Smooth muscle cell (in vitro differentiated cells): ENCODE results near the gene SERGEF. TPM values are rescaled to one million over a fixed set of nuclear protein-coding genes. Genes with fewer than 3 reads are reported as not detected.

Experiments used
- DNase-seq: peaks from one replicate; lab custom pipeline; 2025; ENCODE audit not compliant: unreplicated experiment; lab: John Stamatoyannopoulos, UW
- H2AFZ ChIP-seq: fragments of 200-600 bp; sonication (generic); 2 replicates; pipeline ENCODE4 v1.6.0; 2016; ENCODE audit warnings: antibody characterized with exemption, low read depth, mild to moderate bottlenecking
- H3F3A ChIP-seq: fragments of 200-600 bp; sonication (generic); 2 replicates; pipeline ENCODE4 v1.6.0; 2017; ENCODE audit warnings: antibody characterized with exemption, low read depth
- H3K27ac ChIP-seq: fragments of 200-600 bp; sonication (generic); 2 replicates; pipeline ENCODE4 v1.5.1; 2016; ENCODE audit warnings: low read depth, mild to moderate bottlenecking
- H3K27me3 ChIP-seq: fragments of 200-600 bp; sonication (generic); 2 replicates; pipeline ENCODE4 v1.6.1; 2016; ENCODE audit warnings: low read depth, mild to moderate bottlenecking
- H3K36me3 ChIP-seq: fragments of 200-600 bp; sonication (generic); 2 replicates; pipeline ENCODE4 v1.5.1; 2016; ENCODE audit warnings: low read depth
- H3K4me1 ChIP-seq: fragments of 200-600 bp; sonication (generic); 2 replicates; pipeline ENCODE4 v1.5.1; 2016; ENCODE audit warnings: low read depth
- H3K4me2 ChIP-seq: fragments of 200-600 bp; sonication (generic); 2 replicates; pipeline ENCODE4 v1.6.0; 2016; ENCODE audit warnings: mild to moderate bottlenecking
- H3K4me3 ChIP-seq: fragments of 200-600 bp; sonication (generic); 2 replicates; pipeline ENCODE4 v1.5.1; 2016; ENCODE audit warnings: mild to moderate bottlenecking
- H3K79me2 ChIP-seq: fragments of 200-600 bp; sonication (generic); 2 replicates; pipeline ENCODE4 v1.6.0; 2016; ENCODE audit warnings: low read depth, mild to moderate bottlenecking
- H3K9ac ChIP-seq: fragments of 200-600 bp; sonication (generic); 2 replicates; pipeline ENCODE4 v1.6.0; 2016; ENCODE audit warnings: low read depth
- H3K9me3 ChIP-seq: fragments of 200-600 bp; sonication (generic); replicated peaks from 2 replicates; pipeline ENCODE4 v1.5.1; 2016; ENCODE audit warnings: low read depth
- H4K20me1 ChIP-seq: fragments of 200-600 bp; sonication (generic); 2 replicates; pipeline ENCODE4 v1.6.0; 2016; ENCODE audit warnings: low read depth
- WGBS: methylation state at CpG from one replicate; pipeline ENCODE4 v1.1.7; 2016; ENCODE audit warnings: low lambda C conversion rate; 5-methylcytosine and 5-hydroxymethylcytosine counted together
- polyA plus RNA-seq: library from polyadenylated mRNA; unstranded; fragments of >200 nt; fragmentation: Nextera tagmentation; extraction: Ambion mirVana; gene quantifications from 2 replicates; pipeline ENCODE4 v1.2.1, GENCODE V29; 2016
- total RNA-seq: library from RNA; depleted of rRNA; stranded (reverse); fragments of >200 nt; gene quantifications from 2 replicates; pipeline ENCODE4 v1.2.3, GENCODE V29; 2014
- TF ChIP-seq, protein P1 (sequence below): fragments of 200-600 bp; sonication (generic); IDR thresholded peaks from 2 replicates; pipeline ENCODE4 v1.5.1; 2017; ENCODE audit warnings: borderline replicate concordance, mild to moderate bottlenecking, antibody characterized with exemption; ENCODE audit not compliant: insufficient read depth, poor library complexity, severe bottlenecking

The SERGEF gene
- total and polyA plus RNA-seq, 2 experiments from 2014 or later: 4.9 to 7.4 TPM

DNA sequence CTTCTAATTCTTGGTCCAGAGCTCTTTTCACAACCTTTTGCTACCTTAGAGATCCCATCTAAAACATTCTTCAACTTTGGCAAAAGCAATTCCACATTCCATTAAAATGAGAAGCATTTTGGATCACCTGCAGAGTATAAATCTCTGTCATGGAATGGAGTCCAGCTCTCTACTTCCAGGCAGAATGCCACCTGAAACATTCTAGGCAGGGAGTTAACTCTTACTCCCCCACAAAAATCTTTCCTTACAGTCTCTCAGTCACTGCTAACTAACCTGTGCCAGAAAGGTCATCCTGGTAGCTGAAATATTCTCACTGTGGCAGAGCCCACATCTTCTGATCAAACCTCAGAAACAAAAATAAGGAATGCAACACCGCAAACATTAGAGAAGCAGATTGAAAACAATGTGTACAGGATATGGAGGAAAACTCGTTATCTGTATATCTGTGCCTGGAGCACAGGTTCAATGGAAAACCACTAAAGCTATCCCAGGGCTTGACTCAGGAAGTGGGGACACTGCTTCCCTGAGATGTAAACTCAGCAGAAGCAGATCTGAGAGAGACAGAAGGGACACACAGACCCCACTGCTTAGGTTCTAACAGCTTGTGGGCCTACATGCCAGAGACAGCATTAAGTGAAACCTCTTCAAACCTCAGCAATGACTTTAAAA lies 199.3 kb downstream of the SERGEF start:
- no peaks in the 10 kb centered on the region for H3K4me1 ChIP-seq
- no peak overlapping the region for H3K27ac ChIP-seq
- H3K4me3 ChIP-seq: no peak overlapping the region
- no peak overlapping the region for H3K9ac ChIP-seq
- H3F3A ChIP-seq: no peaks in the 10 kb centered on the region
- WGBS: 69% methylated on average over 2 of the region's 2 CpGs
- no peak overlapping the region for H2AFZ ChIP-seq
- no peaks in the 10 kb centered on the region for H3K9me3 ChIP-seq
- no peak overlapping the region for H3K4me2 ChIP-seq
- DNase-seq: no peak
- no peaks in the 10 kb centered on the region for H3K36me3 ChIP-seq
- no peaks in the 10 kb centered on the region for H3K79me2 ChIP-seq
- TF ChIP-seq, protein P1, sequence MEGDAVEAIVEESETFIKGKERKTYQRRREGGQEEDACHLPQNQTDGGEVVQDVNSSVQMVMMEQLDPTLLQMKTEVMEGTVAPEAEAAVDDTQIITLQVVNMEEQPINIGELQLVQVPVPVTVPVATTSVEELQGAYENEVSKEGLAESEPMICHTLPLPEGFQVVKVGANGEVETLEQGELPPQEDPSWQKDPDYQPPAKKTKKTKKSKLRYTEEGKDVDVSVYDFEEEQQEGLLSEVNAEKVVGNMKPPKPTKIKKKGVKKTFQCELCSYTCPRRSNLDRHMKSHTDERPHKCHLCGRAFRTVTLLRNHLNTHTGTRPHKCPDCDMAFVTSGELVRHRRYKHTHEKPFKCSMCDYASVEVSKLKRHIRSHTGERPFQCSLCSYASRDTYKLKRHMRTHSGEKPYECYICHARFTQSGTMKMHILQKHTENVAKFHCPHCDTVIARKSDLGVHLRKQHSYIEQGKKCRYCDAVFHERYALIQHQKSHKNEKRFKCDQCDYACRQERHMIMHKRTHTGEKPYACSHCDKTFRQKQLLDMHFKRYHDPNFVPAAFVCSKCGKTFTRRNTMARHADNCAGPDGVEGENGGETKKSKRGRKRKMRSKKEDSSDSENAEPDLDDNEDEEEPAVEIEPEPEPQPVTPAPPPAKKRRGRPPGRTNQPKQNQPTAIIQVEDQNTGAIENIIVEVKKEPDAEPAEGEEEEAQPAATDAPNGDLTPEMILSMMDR: no peak
- no peaks in the 10 kb centered on the region for H4K20me1 ChIP-seq
- H3K27me3 ChIP-seq: no peaks in the 10 kb centered on the region

DNA sequence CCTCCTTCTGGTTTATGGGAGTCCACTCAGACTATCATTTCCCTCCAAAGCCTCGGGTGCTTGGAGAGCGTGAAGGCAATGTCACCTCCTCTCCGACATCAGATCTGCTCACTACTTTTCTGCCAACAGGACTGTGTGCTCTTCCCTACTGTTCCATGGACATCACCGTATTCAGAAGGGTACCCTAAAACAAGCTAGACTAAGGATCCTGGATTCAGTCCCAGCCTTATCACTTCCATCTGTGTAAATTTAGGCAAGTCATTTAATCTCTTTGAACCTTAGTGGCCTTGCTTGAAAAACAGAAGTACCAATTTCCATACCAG lies 200.0 kb downstream of the SERGEF start:
- DNase-seq: no peak
- Histone ChIP-seq H3F3A (no peaks in the 10 kb centered on the region), H3K79me2 (no peaks in the 10 kb centered on the region), H4K20me1 (no peaks in the 10 kb centered on the region), H3K27me3 (no peaks in the 10 kb centered on the region), H3K4me3 (no peak overlapping the region), H3K36me3 (no peaks in the 10 kb centered on the region), H3K27ac (no peak overlapping the region), H3K4me1 (no peaks in the 10 kb centered on the region), H2AFZ (no peak overlapping the region), H3K9me3 (no peaks in the 10 kb centered on the region), H3K4me2 (no peak overlapping the region), H3K9ac (no peak overlapping the region)
- TF ChIP-seq, protein P1: no peak
- WGBS: 92% methylated on average over 4 of the region's 4 CpGs

DNA sequence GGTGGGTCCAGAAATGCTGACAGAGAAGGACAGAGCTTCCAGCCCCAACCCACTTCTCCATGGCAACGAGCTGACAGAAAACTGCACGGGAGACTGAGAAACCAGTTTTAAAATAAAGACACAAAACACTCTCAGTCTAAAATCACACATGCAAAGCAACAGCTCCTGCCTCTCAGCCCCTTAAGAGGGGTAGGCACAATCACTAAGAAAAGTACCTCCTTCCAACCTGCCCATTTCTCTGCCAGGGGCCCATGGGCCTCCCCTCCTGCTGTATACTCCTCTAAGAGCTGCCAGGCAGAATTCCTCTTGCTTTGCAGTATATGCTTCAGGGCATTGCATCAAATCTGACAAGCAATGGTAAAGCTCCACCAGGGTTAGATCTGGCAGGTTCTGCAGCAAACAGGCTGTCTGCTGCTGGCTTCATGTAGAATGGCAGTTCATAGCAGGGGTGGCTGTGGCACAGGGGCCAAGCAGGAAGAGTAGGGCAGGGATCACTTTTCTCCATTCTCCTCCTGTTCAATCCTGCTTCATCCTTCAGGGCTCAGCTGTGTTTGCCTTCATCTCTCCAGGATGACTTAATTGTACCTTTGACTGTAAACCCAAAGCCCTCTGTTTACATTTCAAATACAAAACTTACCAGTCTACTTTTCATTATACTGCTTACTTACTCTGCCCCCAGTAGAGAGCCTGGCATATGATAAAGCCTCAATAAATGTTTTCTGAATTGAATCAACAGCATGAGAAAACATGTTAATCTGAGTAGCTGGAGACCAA lies 200.6 kb downstream of the SERGEF start:
- H3K36me3 ChIP-seq: no peaks in the 10 kb centered on the region

More for the DNA sequence above, 200.6 kb downstream of the SERGEF start:
- no peak for DNase-seq
- Histone ChIP-seq H4K20me1 (no peaks in the 10 kb centered on the region), H3K9me3 (no peaks in the 10 kb centered on the region), H3K4me1 (no peaks in the 10 kb centered on the region), H2AFZ (no peak overlapping the region), H3F3A (no peaks in the 10 kb centered on the region), H3K27me3 (no peaks in the 10 kb centered on the region), H3K9ac (no peak overlapping the region), H3K27ac (no peak overlapping the region), H3K4me3 (no peak overlapping the region), H3K4me2 (no peak overlapping the region), H3K79me2 (no peaks in the 10 kb centered on the region)
- WGBS: 69% methylated on average over 2 of the region's 2 CpGs
- TF ChIP-seq, protein P1: no peak
